ENCODE results near the gene ADRB1. TPM values are rescaled to one million over a fixed set of nuclear protein-coding genes. Genes with fewer than 3 reads are reported as not detected.
A peak's percentile ranks its signal among the peaks of the same experiment; 100 is the strongest.

ADRB1 gene
- total RNA-seq, 2 experiments from 2014 or later = 0.91 to 1.0 TPM

DNA sequence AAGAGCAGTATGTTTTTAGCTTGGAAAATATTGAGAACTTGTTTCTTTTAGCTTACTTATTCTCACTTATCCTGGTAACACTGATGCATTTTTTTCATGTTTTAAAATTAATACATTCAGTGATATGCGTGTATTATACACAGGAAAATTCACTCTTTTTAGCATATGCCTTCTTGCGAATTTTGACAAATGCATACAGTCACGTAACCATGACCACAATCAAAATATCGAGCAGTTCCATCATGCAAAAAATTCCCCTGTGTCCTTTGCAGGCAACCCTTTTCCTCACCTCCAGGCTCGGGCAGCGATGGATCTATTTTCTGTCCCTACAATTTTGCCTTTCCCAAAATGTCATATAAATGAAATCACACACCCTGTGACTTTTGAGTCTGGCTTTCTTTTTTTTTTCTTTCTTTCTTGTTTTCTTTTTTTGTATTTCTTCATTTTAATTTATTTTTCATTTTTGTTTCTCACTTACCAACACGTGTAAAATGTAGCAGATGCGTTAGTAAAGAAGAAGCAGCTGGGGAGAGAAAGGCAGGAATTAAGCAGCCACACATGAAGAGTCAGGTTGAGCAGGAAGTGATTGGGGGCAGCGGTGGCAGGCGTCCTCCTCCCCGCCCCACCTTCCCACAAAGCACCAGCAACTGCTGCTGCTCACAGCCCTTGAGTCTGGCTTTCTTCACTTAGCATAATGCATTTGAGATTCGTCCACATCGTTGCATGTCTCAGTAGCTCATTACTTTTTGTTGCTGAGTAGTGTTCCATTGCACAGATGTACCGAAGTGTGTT is 29.9 kb downstream of the ADRB1 start:
- H3K9me3 Mint-ChIP-seq = no peaks in the 10 kb centered on the region
- H3K4me3 Mint-ChIP-seq = peak overlapping the region; percentile 0
- no peak overlapping the region for H3K27ac Mint-ChIP-seq
- peaks cover 20% of the 10 kb centered on the region for H3K4me1 Mint-ChIP-seq
- POLR2A ChIA-PET = interaction anchor here (1.3 kb wide), 1 partner anchor 8 kb away, joined by 3 read pairs; no protein-coding TSS in a partner anchor
- H3K36me3 Mint-ChIP-seq = no peaks in the 10 kb centered on the region
- H3K27me3 Mint-ChIP-seq = peaks cover 19% of the 10 kb centered on the region
- ATAC-seq (ENCODE audit: low read depth) (peak; percentile 98), DNase-seq (peak; percentile 56)

- POLR2A ChIA-PET = interaction anchor here (1.3 kb wide), 1 partner anchor 10 kb away, joined by 3 read pairs; no protein-coding TSS in a partner anchor
- Mint-ChIP-seq H3K9me3 (no peaks in the 10 kb centered on the region), H3K4me1 (peaks cover 18% of the 10 kb centered on the region), H3K36me3 (no peaks in the 10 kb centered on the region), H3K4me3 (no peak overlapping the region), H3K27ac (no peak overlapping the region), H3K27me3 (peaks cover 32% of the 10 kb centered on the region)
- ATAC-seq (ENCODE audit: low read depth) (no peak), DNase-seq (no peak)
These were observed 31.4 kb downstream of the ADRB1 start for GRCh38 chr10:114075093-114075492.

DNA sequence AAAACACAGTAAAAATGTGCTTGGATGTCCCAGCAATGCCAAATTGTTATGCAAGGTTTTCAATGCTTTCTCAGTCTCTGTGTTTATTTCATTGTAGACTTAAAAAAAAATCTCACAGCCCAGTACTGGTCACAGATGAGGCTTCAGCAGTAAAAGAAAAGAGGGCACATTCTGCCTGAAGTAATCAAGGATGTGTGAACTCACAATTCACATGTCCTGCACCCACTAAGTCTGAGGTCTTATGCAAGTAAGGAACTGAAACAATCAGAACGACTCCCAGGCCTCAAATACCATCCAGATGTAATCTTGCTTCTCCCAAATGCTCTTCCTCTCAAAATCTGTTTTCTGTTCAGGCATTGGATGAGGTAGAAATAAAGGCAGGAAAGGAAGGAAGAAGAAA is 33.7 kb downstream of the ADRB1 start:
- H3K27ac Mint-ChIP-seq = no peak overlapping the region
- no peak overlapping the region for H3K4me3 Mint-ChIP-seq
- no peaks in the 10 kb centered on the region for H3K36me3 Mint-ChIP-seq
- no peaks in the 10 kb centered on the region for H3K9me3 Mint-ChIP-seq
- H3K27me3 Mint-ChIP-seq = peaks cover 40% of the 10 kb centered on the region
- ATAC-seq (ENCODE audit: low read depth) (no peak), DNase-seq (no peak)
- H3K4me1 Mint-ChIP-seq = peaks cover 11% of the 10 kb centered on the region
- POLR2A ChIA-PET = no interaction called here

- H3K27me3 Mint-ChIP-seq = peaks cover 40% of the 10 kb centered on the region
- H3K4me3 Mint-ChIP-seq = no peak overlapping the region
- ATAC-seq (ENCODE audit: low read depth) (no peak), DNase-seq (no peak)
- POLR2A ChIA-PET = no interaction called here
- H3K4me1 Mint-ChIP-seq = peaks cover 11% of the 10 kb centered on the region
- H3K9me3 Mint-ChIP-seq = no peaks in the 10 kb centered on the region
- H3K27ac Mint-ChIP-seq = no peak overlapping the region
- no peaks in the 10 kb centered on the region for H3K36me3 Mint-ChIP-seq
These were observed 34.2 kb downstream of the ADRB1 start for GRCh38 chr10:114077815-114078219.

GRCh38 chr10:114078346-114078745 is 34.7 kb downstream of the ADRB1 start:
- Mint-ChIP-seq H3K9me3 (no peaks in the 10 kb centered on the region), H3K36me3 (no peaks in the 10 kb centered on the region), H3K27me3 (peaks cover 42% of the 10 kb centered on the region), H3K4me1 (peaks cover 8% of the 10 kb centered on the region), H3K27ac (no peak overlapping the region), H3K4me3 (no peak overlapping the region)
- DNase-seq (no peak), ATAC-seq (ENCODE audit: low read depth) (no peak)
- POLR2A ChIA-PET = no interaction called here

DNA sequence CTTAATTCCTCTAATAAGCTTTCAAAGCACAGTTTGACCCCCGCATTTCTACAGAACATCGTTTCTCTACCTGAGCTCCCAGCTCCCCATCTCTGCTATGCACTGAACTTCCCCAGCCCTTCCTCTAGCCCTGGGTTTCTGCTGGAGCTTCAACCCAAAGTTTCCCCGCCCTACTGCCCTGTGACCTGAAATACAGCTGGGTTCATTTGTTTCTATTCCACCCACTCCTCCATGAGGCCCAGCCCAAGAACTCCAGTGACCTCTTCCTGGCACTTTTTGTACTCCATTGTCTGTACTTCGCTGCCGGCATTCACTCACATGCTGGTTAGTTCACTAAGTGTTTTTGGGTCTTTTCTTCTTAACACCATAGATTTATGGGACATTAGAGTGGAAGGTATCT is 35.8 kb downstream of the ADRB1 start:
- H3K4me1 Mint-ChIP-seq = no peaks in the 10 kb centered on the region
- DNase-seq (no peak), ATAC-seq (ENCODE audit: low read depth) (no peak)
- POLR2A ChIA-PET = no interaction called here
- H3K27me3 Mint-ChIP-seq = peaks cover 42% of the 10 kb centered on the region
- H3K9me3 Mint-ChIP-seq = no peaks in the 10 kb centered on the region
- no peak overlapping the region for H3K4me3 Mint-ChIP-seq
- H3K27ac Mint-ChIP-seq = no peak overlapping the region
- no peaks in the 10 kb centered on the region for H3K36me3 Mint-ChIP-seq

- no peak overlapping the region for H3K4me3 Mint-ChIP-seq
- ATAC-seq (ENCODE audit: low read depth) (no peak), DNase-seq (no peak)
- H3K9me3 Mint-ChIP-seq = no peaks in the 10 kb centered on the region
- H3K27ac Mint-ChIP-seq = no peak overlapping the region
- H3K27me3 Mint-ChIP-seq = peaks cover 40% of the 10 kb centered on the region
- POLR2A ChIA-PET = no interaction called here
- H3K4me1 Mint-ChIP-seq = no peaks in the 10 kb centered on the region
- no peaks in the 10 kb centered on the region for H3K36me3 Mint-ChIP-seq
These were observed 38.4 kb downstream of the ADRB1 start for GRCh38 chr10:114081911-114082583.

- POLR2A ChIA-PET = no interaction called here
- Mint-ChIP-seq H3K9me3 (no peaks in the 10 kb centered on the region), H3K27ac (no peak overlapping the region), H3K36me3 (no peaks in the 10 kb centered on the region), H3K27me3 (peaks cover 32% of the 10 kb centered on the region), H3K4me1 (peaks cover 2% of the 10 kb centered on the region), H3K4me3 (no peak overlapping the region)
- DNase-seq = no peak
- peak; percentile 48 for ATAC-seq (ENCODE audit: low read depth)
These were observed 39.4 kb downstream of the ADRB1 start for GRCh38 chr10:114083040-114083439.

DNA sequence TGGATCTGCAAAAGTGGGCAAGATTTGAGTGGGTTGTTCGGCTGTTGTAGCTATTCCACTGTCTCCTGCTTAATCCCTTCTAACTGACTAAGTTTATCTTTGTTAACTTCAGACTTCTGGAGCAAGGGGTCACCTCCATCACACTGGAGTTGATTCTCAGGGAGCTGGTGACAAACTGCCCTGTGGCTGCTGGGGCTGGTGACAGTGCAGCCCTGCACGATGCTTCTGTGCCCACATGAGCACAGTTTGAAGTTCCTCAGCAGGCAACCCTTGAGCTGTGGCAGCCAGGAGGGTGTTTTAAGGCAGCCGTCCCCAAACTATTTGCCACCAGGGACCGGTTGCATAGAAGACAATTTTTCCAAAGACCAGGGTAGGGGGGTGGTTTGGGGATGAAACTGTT is 40.5 kb downstream of the ADRB1 start:
- no peaks in the 10 kb centered on the region for H3K9me3 Mint-ChIP-seq
- POLR2A ChIA-PET = interaction anchor here (0.7 kb wide), 1 partner anchor 24 kb away, joined by 3 read pairs; no protein-coding TSS in a partner anchor
- H3K27ac Mint-ChIP-seq = no peak overlapping the region
- ATAC-seq (ENCODE audit: low read depth) = peak; percentile 72
- no peaks in the 10 kb centered on the region for H3K36me3 Mint-ChIP-seq
- H3K27me3 Mint-ChIP-seq = peaks cover 26% of the 10 kb centered on the region
- no peak overlapping the region for H3K4me3 Mint-ChIP-seq
- peak; percentile 42 for DNase-seq
- peaks cover 2% of the 10 kb centered on the region for H3K4me1 Mint-ChIP-seq

DNA sequence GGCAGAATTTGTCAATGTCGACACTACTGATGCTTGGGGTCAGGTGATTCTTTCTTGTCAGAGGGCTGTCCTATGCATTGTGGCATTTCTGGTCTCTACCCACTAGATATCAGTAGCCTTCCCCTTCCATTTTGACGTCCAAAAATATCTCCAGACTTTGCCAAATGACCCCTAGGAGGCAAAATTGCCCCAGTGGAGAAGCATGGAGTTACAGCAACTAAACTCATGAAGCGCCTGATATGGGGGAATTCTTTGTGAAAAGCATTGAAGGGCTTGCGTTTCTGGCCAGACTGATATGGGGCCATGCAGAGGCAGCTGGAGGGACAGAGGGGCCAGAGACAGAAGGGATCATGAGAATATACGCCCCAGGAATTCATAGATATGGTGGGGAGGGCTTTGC is 43.6 kb downstream of the ADRB1 start:
- ATAC-seq (ENCODE audit: low read depth) (no peak), DNase-seq (no peak)
- no peak overlapping the region for H3K4me3 Mint-ChIP-seq
- H3K36me3 Mint-ChIP-seq = no peaks in the 10 kb centered on the region
- H3K9me3 Mint-ChIP-seq = no peaks in the 10 kb centered on the region
- H3K27ac Mint-ChIP-seq = no peak overlapping the region
- POLR2A ChIA-PET = no interaction called here
- H3K27me3 Mint-ChIP-seq = peaks cover 15% of the 10 kb centered on the region
- peaks cover 2% of the 10 kb centered on the region for H3K4me1 Mint-ChIP-seq

DNA sequence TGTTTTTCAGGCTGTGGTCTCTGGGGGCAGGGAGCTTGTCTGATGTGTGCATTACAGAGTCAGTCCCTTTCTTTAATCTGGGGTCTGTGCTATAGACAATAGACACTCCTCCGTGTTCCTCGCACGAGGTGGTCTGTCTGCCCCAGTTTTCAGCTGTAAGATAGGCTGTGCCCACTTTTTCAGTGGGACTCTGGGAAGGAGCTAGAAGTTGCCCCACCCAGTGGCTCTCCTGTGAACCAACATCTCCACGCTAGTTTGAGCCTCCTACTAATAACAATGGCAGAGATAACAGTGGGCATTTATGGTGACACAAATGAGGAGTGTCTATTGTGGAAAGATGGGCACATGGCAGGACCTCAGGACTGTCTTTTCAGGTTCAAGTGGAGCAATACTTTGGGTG is 44.0 kb downstream of the ADRB1 start:
- Mint-ChIP-seq H3K9me3 (no peaks in the 10 kb centered on the region), H3K4me1 (peaks cover 2% of the 10 kb centered on the region), H3K4me3 (no peak overlapping the region), H3K36me3 (no peaks in the 10 kb centered on the region), H3K27me3 (peaks cover 15% of the 10 kb centered on the region), H3K27ac (no peak overlapping the region)
- DNase-seq (no peak), ATAC-seq (ENCODE audit: low read depth) (no peak)
- POLR2A ChIA-PET = no interaction called here

DNA sequence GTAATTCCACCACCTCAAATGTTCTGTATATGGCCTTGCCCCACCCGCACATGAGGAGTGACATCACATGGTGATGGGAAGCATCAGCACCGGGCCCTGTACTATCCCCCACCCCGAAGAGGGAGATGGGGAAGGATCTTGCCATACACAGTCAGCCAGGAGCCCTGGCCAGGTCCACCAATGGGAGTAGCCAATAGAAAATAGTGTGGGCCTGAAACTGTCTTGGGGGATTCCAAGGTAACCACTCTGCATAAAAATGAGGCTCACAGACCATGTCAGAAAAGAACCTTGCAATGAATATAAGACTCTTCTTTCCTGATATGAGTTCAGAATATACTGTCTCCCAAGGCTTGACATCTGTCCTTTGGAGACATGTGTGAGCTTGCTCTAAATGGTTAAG is 51.1 kb downstream of the ADRB1 start:
- H3K27ac Mint-ChIP-seq = no peak overlapping the region
- peaks cover 3% of the 10 kb centered on the region for H3K36me3 Mint-ChIP-seq
- no peak for ATAC-seq (ENCODE audit: low read depth)
- peaks cover 6% of the 10 kb centered on the region for H3K9me3 Mint-ChIP-seq
- H3K27me3 Mint-ChIP-seq = peaks cover 19% of the 10 kb centered on the region
- no peak overlapping the region for H3K4me3 Mint-ChIP-seq
- peaks cover 22% of the 10 kb centered on the region for H3K4me1 Mint-ChIP-seq
- POLR2A ChIA-PET = no interaction called here
- no peak for DNase-seq

GRCh38 chr10:114095559-114096337 is 52.1 kb downstream of the ADRB1 start:
- no peak overlapping the region for H3K27ac Mint-ChIP-seq
- no peak for DNase-seq
- peaks cover 29% of the 10 kb centered on the region for H3K27me3 Mint-ChIP-seq
- H3K4me3 Mint-ChIP-seq = peak overlapping the region; percentile 53
- peaks cover 27% of the 10 kb centered on the region for H3K4me1 Mint-ChIP-seq
- peaks cover 3% of the 10 kb centered on the region for H3K36me3 Mint-ChIP-seq
- ATAC-seq (ENCODE audit: low read depth) = peak; percentile 73
- H3K9me3 Mint-ChIP-seq = peaks cover 6% of the 10 kb centered on the region
- POLR2A ChIA-PET = no interaction called here
